ENCODE data around the gene OR2W3.

OR2W3 gene

DNA sequence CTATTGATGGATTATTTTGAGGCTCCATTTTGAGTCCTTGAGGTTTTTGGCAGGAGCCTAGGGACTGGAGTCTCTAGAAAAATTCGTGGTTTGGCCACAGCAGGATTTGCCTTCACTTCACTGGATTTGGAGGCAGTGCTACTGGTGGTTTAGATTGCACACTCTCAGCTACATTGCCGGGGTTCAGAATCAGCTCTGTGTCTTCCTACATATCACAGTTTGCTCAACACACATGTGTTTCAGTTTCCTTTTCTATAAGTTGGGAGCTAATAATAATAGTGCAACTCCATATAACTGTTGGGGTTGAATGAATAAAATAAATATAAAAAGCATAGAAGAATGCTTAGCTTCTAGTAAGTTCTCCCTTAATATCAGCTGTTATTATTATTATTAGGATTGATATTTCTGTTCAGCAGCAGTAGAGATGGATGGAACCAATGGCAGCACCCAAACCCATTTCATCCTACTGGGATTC lies at the start of gene OR2W3:
Gene OR2W3 (plus strand): TSS at position 425 of the 475 bp plus-strand sequence. CDS start 0 bp downstream, at position 425.
- no peak for DNase-seq

- no peak for DNase-seq
These were observed 49.7 kb upstream of the OR2W3 start for GRCh38 chr1:247845693-247846017.

- DNase-seq = no peak
These were observed 47.0 kb upstream of the OR2W3 start for GRCh38 chr1:247848346-247848745.

DNA sequence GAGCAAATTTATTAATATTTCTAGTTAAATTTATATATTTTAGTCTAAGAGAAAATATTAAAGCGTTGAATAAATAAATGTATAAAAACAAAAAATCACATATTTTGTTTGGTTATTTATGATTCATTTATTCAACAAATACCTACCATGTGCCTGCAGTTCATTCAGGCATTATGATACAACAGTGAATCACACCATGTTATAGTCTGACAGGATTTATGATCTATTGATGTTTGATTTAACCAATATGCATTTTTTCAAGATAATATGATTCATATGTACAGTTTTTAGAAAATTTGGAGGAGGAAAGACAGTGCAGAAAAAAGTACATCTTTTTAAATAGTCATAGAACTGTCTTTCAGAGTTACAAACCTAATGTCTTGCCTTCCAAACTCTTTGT lies 45.8 kb upstream of the OR2W3 start:
- DNase-seq = no peak

- no peak for DNase-seq
These were observed 40.4 kb upstream of the OR2W3 start for GRCh38 chr1:247854899-247855545.

GRCh38 chr1:247855911-247856310 lies 39.5 kb upstream of the OR2W3 start:
- DNase-seq = no peak

DNA sequence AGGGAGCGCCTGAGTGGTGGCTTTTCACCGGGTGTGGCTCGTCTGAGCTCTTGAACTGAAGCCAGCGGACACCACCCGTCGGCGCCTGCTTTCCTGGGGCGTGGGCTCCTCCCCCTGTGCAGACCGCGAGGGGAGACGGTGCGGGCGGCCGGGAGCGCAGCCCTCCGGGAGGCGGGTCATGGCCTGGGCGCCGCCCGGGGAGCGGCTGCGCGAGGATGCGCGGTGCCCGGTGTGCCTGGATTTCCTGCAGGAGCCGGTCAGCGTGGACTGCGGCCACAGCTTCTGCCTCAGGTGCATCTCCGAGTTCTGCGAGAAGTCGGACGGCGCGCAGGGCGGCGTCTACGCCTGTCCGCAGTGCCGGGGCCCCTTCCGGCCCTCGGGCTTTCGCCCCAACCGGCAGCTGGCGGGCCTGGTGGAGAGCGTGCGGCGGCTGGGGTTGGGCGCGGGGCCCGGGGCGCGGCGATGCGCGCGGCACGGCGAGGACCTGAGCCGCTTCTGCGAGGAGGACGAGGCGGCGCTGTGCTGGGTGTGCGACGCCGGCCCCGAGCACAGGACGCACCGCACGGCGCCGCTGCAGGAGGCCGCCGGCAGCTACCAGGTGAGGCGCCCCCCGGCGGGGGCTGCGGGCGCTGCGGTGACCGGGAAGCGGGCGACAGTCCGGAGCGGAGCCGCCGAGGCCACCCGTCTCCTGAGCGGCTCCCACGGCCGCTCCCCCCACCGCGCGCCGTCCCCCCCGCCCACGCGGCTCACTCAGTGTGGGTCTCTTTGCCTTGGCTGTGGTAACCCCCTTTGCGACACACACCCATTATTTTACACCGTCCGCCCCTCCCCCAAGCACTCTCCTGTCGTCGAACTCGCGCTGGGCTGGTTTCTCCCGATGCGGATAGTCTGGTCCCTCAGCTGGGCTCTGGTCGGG lies 38.1 kb upstream of the OR2W3 start, which contains the start of gene TRIM58:
Gene TRIM58 (plus strand): TSS at position 119 of the 916 bp plus-strand sequence. CDS start 60 bp downstream, at position 179.
- DNase-seq = peak; percentile 62

DNA sequence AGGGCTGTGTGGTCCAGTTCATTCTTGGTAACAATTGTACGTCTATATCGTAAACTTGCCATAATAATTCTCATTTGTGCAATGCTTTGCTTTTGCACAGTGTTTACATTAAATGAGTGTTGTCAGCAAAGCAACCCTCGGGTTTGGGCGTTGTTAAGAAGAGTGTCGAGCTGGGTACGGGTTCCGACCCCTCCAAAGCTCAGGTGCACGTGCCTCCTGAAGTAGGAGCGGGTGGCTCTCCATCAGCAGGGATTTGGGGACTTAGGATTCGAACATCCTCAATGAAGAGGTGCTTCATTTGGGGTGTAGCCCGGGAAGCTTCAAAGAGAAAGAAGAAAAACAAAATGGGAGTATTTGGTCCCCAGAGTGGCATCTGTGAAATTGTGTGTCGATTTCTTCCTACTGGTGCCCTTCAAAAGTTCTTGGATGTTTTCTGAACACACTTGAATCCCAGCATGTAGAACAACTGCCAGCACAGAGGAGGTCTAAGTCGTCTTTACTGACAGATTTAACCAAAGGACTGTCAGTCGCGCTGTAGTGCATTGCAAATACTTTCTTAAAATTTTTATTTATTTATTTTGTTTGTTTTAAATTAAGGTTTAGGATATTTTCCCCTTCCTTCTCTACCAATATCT lies 37.3 kb upstream of the OR2W3 start:
- no peak for DNase-seq

- DNase-seq = no peak
These were observed 32.6 kb upstream of the OR2W3 start for GRCh38 chr1:247862756-247863155.

GRCh38 chr1:247864644-247865043 lies 30.7 kb upstream of the OR2W3 start:
- DNase-seq = no peak

- DNase-seq = no peak
These were observed 30.0 kb upstream of the OR2W3 start for GRCh38 chr1:247865416-247865815.

- DNase-seq = no peak
These were observed 12.0 kb upstream of the OR2W3 start for GRCh38 chr1:247883346-247883745.

DNA sequence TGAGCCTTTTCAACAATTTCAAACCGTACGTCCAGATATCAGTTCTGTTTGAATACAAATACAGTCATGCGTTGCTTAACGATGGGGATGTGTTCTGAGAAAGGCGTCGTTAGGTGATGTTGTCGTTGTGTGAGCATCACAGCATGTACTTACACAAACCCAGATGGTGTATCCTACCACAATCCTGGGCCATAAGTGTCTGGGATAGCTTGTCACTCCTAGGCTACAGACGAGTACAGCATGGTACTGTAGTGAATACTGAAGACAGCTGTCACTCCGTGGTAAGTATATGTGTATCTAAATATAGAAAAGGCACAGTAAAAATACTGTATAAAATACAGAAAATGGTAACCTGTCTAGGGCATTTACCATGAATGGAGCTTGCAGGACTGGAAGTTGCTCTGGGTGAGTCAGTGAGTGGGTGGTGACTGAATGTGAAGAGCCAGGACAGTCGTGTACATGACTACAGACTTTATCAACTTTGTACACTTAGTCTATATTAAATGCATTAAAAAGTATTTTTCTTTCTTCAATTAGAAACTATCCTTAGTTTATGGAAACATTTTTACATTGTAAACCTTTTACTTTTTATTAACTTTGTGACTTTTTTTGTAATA lies 10.5 kb upstream of the OR2W3 start:
- DNase-seq = no peak

GRCh38 chr1:247895976-247896375 lies 589 bp downstream of the OR2W3 start:
- DNase-seq = no peak

DNA sequence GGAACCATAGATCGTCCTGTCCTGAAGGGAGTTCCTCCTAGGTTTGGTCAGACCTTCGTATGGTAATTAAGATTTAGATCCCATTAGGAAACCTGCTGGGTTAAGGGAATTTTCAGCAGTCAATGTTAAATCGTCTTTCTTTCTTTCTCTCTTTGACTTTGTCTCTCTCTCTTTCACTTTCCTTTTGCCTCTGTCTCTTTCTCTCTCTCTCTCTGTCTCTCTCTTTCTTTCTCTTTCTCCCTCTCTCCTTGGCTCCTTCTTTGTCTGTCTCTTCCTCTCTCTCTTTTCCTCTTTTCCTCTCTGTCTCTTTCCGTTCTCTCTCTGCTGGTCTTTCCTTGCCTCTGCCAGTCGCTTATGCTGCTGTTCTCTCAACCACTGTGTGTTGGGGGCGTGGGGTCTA lies 8.7 kb downstream of the OR2W3 start:
- DNase-seq = no peak

DNA sequence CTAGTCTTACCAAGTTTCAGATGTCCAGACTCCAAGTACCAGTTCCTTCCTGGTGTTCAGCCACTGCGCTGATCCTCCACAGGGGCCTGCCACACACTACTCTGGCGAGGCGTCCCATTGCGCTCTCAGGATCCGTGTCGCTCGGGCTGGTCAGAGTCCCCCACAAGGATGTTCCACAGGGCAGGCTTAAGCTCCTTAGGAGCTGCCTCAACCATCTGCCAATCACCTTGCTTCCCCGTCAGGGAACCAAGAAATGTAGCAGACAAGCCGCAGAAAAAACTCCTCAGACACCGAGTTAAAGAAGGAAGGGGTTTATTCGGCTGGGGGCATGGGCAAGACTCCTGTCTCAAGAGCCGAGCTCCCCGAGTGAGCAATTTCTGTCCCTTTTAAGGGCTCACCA lies 9.8 kb downstream of the OR2W3 start:
- DNase-seq = no peak

GRCh38 chr1:247905910-247906503 lies 10.6 kb downstream of the OR2W3 start:
- no peak for DNase-seq

DNA sequence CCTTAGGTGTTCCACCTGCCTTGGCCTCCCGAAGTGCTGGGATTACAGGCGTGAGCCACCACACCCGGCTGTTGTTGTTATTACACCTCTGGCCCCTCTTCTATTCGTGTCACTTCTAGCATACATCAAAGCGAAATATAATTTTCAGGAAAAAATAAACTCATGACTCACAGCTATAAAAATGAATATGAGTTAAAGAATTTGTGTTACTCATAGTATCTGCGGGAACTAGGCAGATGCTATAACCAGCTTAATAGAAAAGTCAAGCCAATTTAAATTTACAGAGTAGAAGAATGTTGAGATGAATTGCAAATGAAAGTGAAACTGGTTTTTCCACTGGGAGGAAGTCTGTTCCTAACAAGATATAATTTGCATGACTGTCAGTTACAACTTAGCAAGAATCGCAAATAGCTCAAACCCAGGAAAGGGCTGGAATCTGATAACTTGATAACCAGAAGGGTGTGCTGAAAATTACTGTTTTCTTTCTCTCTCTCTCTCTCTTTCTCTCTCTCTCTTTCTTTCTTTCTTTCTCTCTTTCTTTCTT lies 11.2 kb downstream of the OR2W3 start:
- DNase-seq = no peak

- DNase-seq = no peak
These were observed 13.4 kb downstream of the OR2W3 start for GRCh38 chr1:247908766-247909165.

- no peak for DNase-seq
These were observed 18.4 kb downstream of the OR2W3 start for GRCh38 chr1:247913786-247914185.

DNA sequence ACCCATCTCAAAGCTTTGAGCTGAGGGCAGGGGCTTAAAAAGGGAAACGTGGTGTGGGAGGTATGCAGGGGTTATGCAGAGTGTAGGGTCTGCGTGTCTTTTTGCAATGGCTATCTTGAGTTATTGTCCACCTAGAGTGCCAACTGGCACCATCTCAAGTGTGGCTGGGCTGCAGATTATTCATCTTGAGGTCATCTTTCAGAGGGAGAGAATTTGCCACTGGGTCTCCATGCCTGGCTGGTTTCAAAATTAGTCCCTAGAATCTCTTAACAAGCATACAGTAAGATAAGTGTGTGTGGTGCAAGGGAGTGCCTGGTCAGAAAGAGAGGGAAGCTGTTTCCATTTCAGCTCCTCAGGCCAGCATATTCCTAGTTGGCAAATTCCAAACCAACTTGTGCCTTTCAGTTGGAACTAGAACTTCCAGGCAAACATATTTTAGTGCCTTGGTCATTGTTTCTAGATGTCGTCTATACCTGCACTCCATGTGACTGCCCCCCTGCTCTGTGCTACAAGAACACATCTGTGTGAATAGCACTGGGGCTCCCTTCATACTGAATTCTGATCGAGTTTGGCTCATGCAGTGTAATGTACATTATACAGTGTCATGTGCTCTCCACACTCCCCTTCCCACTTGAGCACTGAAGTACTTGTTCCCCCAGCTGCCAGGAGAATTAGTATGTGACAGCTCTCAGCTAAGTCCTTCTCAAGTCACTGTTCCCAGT lies 19.7 kb downstream of the OR2W3 start:
- DNase-seq = no peak

- no peak for DNase-seq
These were observed 24.6 kb downstream of the OR2W3 start, which contains the start of gene OR2T8 for GRCh38 chr1:247919952-247920351. Gene OR2T8, plus strand, starts transcription at chr1:247920252. Its CDS starts 766 bp downstream, at chr1:247921018.
